K562 (cell line): ENCODE measurements around the gene BAIAP2. TPM values are rescaled to one million over a fixed set of nuclear protein-coding genes. Genes with fewer than 3 reads are reported as not detected.

Source experiments
- CCAR2 ChIP-seq: fragments of 200-400 bp; formaldehyde crosslinking; IDR thresholded peaks from 2 replicates; pipeline ENCODE4 v1.6.1; 2017; ENCODE audit warnings: mild to moderate bottlenecking, low read depth, low read length
- DNMT1 ChIP-seq: fragments of 450-650 bp; IDR thresholded peaks from 2 replicates; pipeline ENCODE4 v1.6.1; 2016; ENCODE audit warnings: antibody characterized with exemption, mild to moderate bottlenecking
- HDAC6 ChIP-seq: IDR thresholded peaks from 2 replicates; pipeline ENCODE4 v1.6.1; 2012; ENCODE audit warnings: low read depth, mild to moderate bottlenecking, control low read depth, inconsistent platforms, low read length, moderate library complexity
- HSF4 ChIP-seq: fragments of 250-450 bp; sonication (Bioruptor Pico); IDR thresholded peaks from 2 replicates; pipeline ENCODE4 v2.1.2; 2022; ENCODE audit warnings: mild to moderate bottlenecking, moderate library complexity, borderline replicate concordance
- KLF10 ChIP-seq: fragments of 250-450 bp; sonication (Bioruptor Pico); IDR thresholded peaks from 2 replicates; pipeline ENCODE4 v1.6.1; 2021; ENCODE audit warnings: matching md5 sums
- MBD2 ChIP-seq: sonication (generic); IDR thresholded peaks from 2 replicates; pipeline ENCODE4 v1.6.1; 2016; ENCODE audit warnings: low read depth, borderline replicate concordance
- PRPF4 ChIP-seq: fragments of 200-400 bp; formaldehyde crosslinking; IDR thresholded peaks from one replicate; pipeline ENCODE4 v1.6.1; 2017; ENCODE audit warnings: low read length, low read depth, mild to moderate bottlenecking; ENCODE audit not compliant: insufficient read depth, poor library complexity, severe bottlenecking
- RAD21 ChIP-seq, 2 experiments: fragments of 250-450 bp in 1 of 2; fragments of 450-650 bp in 1 of 2; sonication (Bioruptor Pico) in 1 of 2; formaldehyde crosslinking in 1 of 2; IDR thresholded peaks in 1 of 2; conservative IDR thresholded peaks in 1 of 2; 2 replicates each; pipeline versions ENCODE4 v1.4.0 to v1.8.0; 2020 to 2022; ENCODE audit warnings: mild to moderate bottlenecking in 2 of 2, moderate library complexity in 1 of 2
- SMAD2 ChIP-seq: fragments of 150-350 bp; IDR thresholded peaks from 2 replicates; pipeline ENCODE4 v1.6.1; 2014; ENCODE audit warnings: low read depth, mild to moderate bottlenecking, low read length
- STAT5B ChIP-seq: fragments of 250-450 bp; sonication (Bioruptor Pico); IDR thresholded peaks from 2 replicates; pipeline ENCODE4 v1.8.0; 2021; ENCODE audit warnings: mild to moderate bottlenecking, inconsistent platforms
- TRIM28 ChIP-seq: fragments of 450-650 bp; IDR thresholded peaks from 2 replicates; pipeline ENCODE4 v1.6.1; 2017
- XRCC5 ChIP-seq: fragments of 200-400 bp; formaldehyde crosslinking; IDR thresholded peaks from 2 replicates; pipeline ENCODE4 v1.6.1; 2017; ENCODE audit warnings: low read depth, mild to moderate bottlenecking, low read length
- ZBED1 ChIP-seq: IDR thresholded peaks from 2 replicates; pipeline ENCODE4 v1.6.1; 2014
- ZNF785 ChIP-seq: fragments of 250-450 bp; sonication (Bioruptor Pico); IDR thresholded peaks from 2 replicates; pipeline ENCODE4 v1.4.0; 2020; ENCODE audit warnings: mild to moderate bottlenecking
- polyA plus RNA-seq, 8 experiments: library from polyadenylated mRNA; depleted of rRNA in 4 of 8; stranded (reverse) in 5 of 8; unstranded in 3 of 8; fragments of >200 nt; fragmentation: Nextera tagmentation in 2 of 8; fragmentation: Illumina TruSeq in 1 of 8; extraction: Ambion mirVana in 2 of 8; extraction: Trizol in 1 of 8; gene quantifications; 2 replicates each; pipeline versions ENCODE4 v1.2.1 to v1.2.3, GENCODE V29; 2011 to 2014; ENCODE audit warnings: inconsistent platforms in 1 of 8, missing spikeins in 1 of 8
- total RNA-seq, 7 experiments: library from RNA; depleted of rRNA in 6 of 7; stranded (reverse); fragments of >200 nt in 6 of 7; fragmentation: Illumina TruSeq in 2 of 7; extraction: Trizol in 2 of 7; gene quantifications; 2 replicates each; pipeline versions ENCODE4 v1.2.1 to v1.2.3, GENCODE V29; 2011 to 2021; ENCODE audit warnings: low replicate concordance in 1 of 7
- TF ChIP-seq, protein P1 (sequence below): fragments of 450-650 bp; IDR thresholded peaks from 2 replicates; pipeline ENCODE4 v1.6.1; 2014; ENCODE audit warnings: low read depth, mild to moderate bottlenecking, moderate library complexity, borderline replicate concordance
- TF ChIP-seq, protein P2 (sequence below): fragments of 250-450 bp; sonication (Bioruptor Pico); IDR thresholded peaks from 2 replicates; pipeline ENCODE4 v1.8.0; 2022; ENCODE audit warnings: moderate library complexity, mild to moderate bottlenecking, inconsistent platforms
- TF ChIP-seq, protein P3 (sequence below): sonication (generic); formaldehyde crosslinking; IDR thresholded peaks from 2 replicates; pipeline ENCODE4 v1.8.0; 2023; ENCODE audit warnings: missing genetic modification reagents, mild to moderate bottlenecking, borderline replicate concordance
- TF ChIP-seq, protein P4 (sequence below), 2 experiments: IDR thresholded peaks; 2 replicates each; pipeline ENCODE4 v1.6.1; 2011; ENCODE audit warnings: borderline replicate concordance in 1 of 2, control low read depth in 1 of 2, low read depth in 1 of 2, low read length in 1 of 2, mild to moderate bottlenecking in 1 of 2, mixed read lengths in 1 of 2, moderate library complexity in 1 of 2; ENCODE audit not compliant: insufficient read depth in 1 of 2, insufficient read length in 1 of 2, poor library complexity in 1 of 2, severe bottlenecking in 1 of 2; ENCODE audit errors: extremely low read depth in 1 of 2

Gene BAIAP2
- total and polyA plus RNA-seq, 9 of the 15 experiments (the other 6 are each of a cell fraction or from before 2014, with no cell fraction given) = 2.3 to 51.6 (median 18.4) TPM

DNA sequence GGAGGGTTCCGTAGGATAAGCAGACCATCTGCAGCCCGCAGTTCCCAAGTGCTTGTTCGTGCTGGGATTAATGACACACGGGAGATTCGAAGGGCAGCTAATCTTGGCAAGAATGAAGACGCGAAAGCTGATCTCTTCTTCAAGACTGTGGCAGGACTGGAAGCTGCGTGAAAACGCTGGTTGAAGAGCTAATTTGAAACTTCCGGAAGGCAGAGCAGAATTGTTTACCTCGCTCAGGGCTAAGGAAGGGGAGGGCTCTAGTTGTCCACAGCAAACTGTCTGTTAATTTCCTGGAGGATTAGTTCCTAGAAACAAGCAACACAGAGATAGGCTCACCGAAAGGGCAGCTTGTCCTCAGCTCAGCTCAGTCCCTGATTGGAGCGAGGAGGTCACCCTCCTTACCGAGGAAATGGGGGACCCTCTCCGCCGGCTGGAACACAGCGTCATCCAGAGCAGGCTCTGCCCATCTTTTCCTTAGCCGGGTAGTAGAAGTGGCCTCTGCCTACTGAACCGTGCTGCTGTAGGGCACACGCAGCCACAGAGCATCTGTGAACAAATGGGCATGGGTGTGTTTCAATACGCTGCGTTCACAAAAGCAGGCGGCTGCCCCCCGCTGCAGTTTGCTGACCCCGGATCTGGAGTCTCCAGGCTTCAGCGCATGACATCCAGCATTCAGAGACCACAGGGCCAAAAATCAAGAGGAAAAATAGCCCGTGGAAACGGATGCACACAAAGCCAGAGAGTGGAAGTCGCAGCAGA, 16.7 kb upstream of the BAIAP2 start (continued):
- no peak for TF ChIP-seq HSF4
- TF ChIP-seq ZBED1 = no peak
- peak; percentile 21; the same call in 1 of the 2 replicates for TF ChIP-seq MBD2
- TF ChIP-seq ZNF785 = no peak
- TF ChIP-seq, protein P1, sequence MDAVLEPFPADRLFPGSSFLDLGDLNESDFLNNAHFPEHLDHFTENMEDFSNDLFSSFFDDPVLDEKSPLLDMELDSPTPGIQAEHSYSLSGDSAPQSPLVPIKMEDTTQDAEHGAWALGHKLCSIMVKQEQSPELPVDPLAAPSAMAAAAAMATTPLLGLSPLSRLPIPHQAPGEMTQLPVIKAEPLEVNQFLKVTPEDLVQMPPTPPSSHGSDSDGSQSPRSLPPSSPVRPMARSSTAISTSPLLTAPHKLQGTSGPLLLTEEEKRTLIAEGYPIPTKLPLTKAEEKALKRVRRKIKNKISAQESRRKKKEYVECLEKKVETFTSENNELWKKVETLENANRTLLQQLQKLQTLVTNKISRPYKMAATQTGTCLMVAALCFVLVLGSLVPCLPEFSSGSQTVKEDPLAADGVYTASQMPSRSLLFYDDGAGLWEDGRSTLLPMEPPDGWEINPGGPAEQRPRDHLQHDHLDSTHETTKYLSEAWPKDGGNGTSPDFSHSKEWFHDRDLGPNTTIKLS = 0 out of 2 replicates have a peak, but pooled peaks have one; percentile 3
- TF ChIP-seq PRPF4 = no peak
- TF ChIP-seq, protein P2, sequence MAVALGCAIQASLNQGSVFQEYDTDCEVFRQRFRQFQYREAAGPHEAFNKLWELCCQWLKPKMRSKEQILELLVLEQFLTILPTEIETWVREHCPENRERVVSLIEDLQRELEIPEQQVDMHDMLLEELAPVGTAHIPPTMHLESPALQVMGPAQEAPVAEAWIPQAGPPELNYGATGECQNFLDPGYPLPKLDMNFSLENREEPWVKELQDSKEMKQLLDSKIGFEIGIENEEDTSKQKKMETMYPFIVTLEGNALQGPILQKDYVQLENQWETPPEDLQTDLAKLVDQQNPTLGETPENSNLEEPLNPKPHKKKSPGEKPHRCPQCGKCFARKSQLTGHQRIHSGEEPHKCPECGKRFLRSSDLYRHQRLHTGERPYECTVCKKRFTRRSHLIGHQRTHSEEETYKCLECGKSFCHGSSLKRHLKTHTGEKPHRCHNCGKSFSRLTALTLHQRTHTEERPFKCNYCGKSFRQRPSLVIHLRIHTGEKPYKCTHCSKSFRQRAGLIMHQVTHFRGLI (CRISPR knock-in tag) = no peak
- TF ChIP-seq HDAC6 = no peak
- no peak for TF ChIP-seq TRIM28
- TF ChIP-seq XRCC5 = no peak
- TF ChIP-seq RAD21 (CRISPR knock-in tag; conservative IDR thresholded peaks at IDR 0.05 in 1 of 2, IDR thresholded peaks at IDR 0.05 in 1 of 2) = no peak
- no peak for TF ChIP-seq SMAD2
- TF ChIP-seq, protein P3, sequence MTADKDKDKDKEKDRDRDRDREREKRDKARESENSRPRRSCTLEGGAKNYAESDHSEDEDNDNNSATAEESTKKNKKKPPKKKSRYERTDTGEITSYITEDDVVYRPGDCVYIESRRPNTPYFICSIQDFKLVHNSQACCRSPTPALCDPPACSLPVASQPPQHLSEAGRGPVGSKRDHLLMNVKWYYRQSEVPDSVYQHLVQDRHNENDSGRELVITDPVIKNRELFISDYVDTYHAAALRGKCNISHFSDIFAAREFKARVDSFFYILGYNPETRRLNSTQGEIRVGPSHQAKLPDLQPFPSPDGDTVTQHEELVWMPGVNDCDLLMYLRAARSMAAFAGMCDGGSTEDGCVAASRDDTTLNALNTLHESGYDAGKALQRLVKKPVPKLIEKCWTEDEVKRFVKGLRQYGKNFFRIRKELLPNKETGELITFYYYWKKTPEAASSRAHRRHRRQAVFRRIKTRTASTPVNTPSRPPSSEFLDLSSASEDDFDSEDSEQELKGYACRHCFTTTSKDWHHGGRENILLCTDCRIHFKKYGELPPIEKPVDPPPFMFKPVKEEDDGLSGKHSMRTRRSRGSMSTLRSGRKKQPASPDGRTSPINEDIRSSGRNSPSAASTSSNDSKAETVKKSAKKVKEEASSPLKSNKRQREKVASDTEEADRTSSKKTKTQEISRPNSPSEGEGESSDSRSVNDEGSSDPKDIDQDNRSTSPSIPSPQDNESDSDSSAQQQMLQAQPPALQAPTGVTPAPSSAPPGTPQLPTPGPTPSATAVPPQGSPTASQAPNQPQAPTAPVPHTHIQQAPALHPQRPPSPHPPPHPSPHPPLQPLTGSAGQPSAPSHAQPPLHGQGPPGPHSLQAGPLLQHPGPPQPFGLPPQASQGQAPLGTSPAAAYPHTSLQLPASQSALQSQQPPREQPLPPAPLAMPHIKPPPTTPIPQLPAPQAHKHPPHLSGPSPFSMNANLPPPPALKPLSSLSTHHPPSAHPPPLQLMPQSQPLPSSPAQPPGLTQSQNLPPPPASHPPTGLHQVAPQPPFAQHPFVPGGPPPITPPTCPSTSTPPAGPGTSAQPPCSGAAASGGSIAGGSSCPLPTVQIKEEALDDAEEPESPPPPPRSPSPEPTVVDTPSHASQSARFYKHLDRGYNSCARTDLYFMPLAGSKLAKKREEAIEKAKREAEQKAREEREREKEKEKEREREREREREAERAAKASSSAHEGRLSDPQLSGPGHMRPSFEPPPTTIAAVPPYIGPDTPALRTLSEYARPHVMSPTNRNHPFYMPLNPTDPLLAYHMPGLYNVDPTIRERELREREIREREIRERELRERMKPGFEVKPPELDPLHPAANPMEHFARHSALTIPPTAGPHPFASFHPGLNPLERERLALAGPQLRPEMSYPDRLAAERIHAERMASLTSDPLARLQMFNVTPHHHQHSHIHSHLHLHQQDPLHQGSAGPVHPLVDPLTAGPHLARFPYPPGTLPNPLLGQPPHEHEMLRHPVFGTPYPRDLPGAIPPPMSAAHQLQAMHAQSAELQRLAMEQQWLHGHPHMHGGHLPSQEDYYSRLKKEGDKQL (CRISPR knock-in tag) = no peak
- TF ChIP-seq DNMT1 = no peak
- no peak for TF ChIP-seq KLF10 (CRISPR knock-in tag)
- TF ChIP-seq, protein P4, sequence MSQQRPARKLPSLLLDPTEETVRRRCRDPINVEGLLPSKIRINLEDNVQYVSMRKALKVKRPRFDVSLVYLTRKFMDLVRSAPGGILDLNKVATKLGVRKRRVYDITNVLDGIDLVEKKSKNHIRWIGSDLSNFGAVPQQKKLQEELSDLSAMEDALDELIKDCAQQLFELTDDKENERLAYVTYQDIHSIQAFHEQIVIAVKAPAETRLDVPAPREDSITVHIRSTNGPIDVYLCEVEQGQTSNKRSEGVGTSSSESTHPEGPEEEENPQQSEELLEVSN (IDR thresholded peaks at IDR 0.05; ENCODE audit: borderline replicate concordance in 1 of 2, extremely low read depth in 1 of 2, insufficient read depth in 1 of 2, insufficient read length in 1 of 2, low read depth in 1 of 2, low read length in 1 of 2, poor library complexity in 1 of 2, severe bottlenecking in 1 of 2) = peak; percentile 11 to 47
- TF ChIP-seq CCAR2 = no peak
- TF ChIP-seq STAT5B (CRISPR knock-in tag) = no peak
